ENCODE measurements around the gene HLF. TPM values are rescaled to one million over a fixed set of nuclear protein-coding genes. Genes with fewer than 3 reads are reported as not detected.

Gene HLF
- total and polyA plus RNA-seq, 2 donors (not counting 1 experiment from before 2014, with no cell fraction given), result 0.10 TPM; not detected in 1

DNA sequence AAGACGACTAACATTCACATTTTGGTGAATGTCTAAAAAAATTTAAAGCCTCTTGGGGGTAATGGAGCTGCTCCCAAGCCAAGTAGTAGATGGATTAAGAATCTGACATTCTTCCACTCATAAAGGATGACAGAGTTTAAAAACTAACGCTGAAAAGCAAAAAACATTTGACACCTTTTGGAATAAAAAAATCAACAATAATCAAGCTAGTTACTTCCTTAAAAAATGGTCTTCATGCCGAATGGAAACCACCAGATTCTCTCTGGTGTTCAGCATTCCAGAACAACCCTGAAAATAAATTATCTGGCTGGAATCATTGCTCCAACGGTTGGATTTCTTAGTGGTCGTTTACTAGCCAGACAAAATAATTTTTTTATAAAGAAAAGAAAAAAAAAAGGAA lies 18.0 kb downstream of the HLF start:
- Mint-ChIP-seq H3K27me3 (peaks cover 24% of the 10 kb centered on the region), H3K4me3 (no peak overlapping the region), H3K9me3 (ENCODE audit: insufficient read depth) (no peaks in the 10 kb centered on the region), H3K27ac (no peak overlapping the region), H3K4me1 (no peaks in the 10 kb centered on the region)
- Histone ChIP-seq H3K9ac (ENCODE audit: low read length) (no peak overlapping the region), H3K4me2 (replicated peaks; ENCODE audit: low read depth, low read length, poor library complexity, severe bottlenecking) (no peak overlapping the region), H3K4me3 (ENCODE audit: control extremely low read depth in 1 of 5, extremely low read depth in 1 of 5, insufficient read depth in 1 of 5, low read depth in 2 of 5, low read length in 4 of 5) (no peak overlapping the region), H3K9me3 (ENCODE audit: control extremely low read depth in 1 of 3, control insufficient read depth in 2 of 3, insufficient read depth in 1 of 3, low read length in 2 of 3) (no peaks in the 10 kb centered on the region), H2AFZ (ENCODE audit: insufficient read depth, low read depth, low read length, poor library complexity, severe bottlenecking) (no peak overlapping the region), H3K27me3 (replicated peaks in 1 of 4; ENCODE audit: control extremely low read depth in 1 of 4, control insufficient read depth in 3 of 4, insufficient read depth in 4 of 4, low read length in 3 of 4) (peaks cover 0 to 4% (median 0%) of the 10 kb centered on the region in 4 experiments), H4K20me1 (ENCODE audit: control insufficient read depth, insufficient read depth, low read length, poor library complexity, severe bottlenecking) (no peaks in the 10 kb centered on the region), H3K27ac (ENCODE audit: low read length in 2 of 2) (no peak overlapping the region), H3K4me1 (ENCODE audit: control insufficient read depth in 2 of 2, insufficient read depth in 2 of 2, low read length in 2 of 2) (no peaks in the 10 kb centered on the region), H3K36me3 (replicated peaks in 1 of 2; ENCODE audit: control extremely low read depth in 1 of 2, control insufficient read depth in 1 of 2, extremely low read depth in 1 of 2, insufficient read depth in 2 of 2, low read length in 1 of 2) (no peaks in the 10 kb centered on the region), H3K79me2 (ENCODE audit: control insufficient read depth, insufficient read depth, low read length) (no peaks in the 10 kb centered on the region)
- DNase-seq (no peak), ATAC-seq (ENCODE audit: low read depth) (no peak)
- TF ChIP-seq EZH2 (IDR thresholded peaks at IDR 0.05; ENCODE audit: borderline replicate concordance, insufficient read depth, low read depth, low read length, poor library complexity, severe bottlenecking), result no peak
- TF ChIP-seq, protein P1, sequence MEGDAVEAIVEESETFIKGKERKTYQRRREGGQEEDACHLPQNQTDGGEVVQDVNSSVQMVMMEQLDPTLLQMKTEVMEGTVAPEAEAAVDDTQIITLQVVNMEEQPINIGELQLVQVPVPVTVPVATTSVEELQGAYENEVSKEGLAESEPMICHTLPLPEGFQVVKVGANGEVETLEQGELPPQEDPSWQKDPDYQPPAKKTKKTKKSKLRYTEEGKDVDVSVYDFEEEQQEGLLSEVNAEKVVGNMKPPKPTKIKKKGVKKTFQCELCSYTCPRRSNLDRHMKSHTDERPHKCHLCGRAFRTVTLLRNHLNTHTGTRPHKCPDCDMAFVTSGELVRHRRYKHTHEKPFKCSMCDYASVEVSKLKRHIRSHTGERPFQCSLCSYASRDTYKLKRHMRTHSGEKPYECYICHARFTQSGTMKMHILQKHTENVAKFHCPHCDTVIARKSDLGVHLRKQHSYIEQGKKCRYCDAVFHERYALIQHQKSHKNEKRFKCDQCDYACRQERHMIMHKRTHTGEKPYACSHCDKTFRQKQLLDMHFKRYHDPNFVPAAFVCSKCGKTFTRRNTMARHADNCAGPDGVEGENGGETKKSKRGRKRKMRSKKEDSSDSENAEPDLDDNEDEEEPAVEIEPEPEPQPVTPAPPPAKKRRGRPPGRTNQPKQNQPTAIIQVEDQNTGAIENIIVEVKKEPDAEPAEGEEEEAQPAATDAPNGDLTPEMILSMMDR (IDR thresholded peaks at IDR 0.05), result no peak
- intact Hi-C loops (cut with micrococcal nuclease), result no loop called here
- POLR2A ChIA-PET, result no interaction called here
- CTCF ChIA-PET, result no interaction called here
- WGBS (ENCODE audit: insufficient coverage), result 55% methylated on average over 3 of the region's 5 CpGs

DNA sequence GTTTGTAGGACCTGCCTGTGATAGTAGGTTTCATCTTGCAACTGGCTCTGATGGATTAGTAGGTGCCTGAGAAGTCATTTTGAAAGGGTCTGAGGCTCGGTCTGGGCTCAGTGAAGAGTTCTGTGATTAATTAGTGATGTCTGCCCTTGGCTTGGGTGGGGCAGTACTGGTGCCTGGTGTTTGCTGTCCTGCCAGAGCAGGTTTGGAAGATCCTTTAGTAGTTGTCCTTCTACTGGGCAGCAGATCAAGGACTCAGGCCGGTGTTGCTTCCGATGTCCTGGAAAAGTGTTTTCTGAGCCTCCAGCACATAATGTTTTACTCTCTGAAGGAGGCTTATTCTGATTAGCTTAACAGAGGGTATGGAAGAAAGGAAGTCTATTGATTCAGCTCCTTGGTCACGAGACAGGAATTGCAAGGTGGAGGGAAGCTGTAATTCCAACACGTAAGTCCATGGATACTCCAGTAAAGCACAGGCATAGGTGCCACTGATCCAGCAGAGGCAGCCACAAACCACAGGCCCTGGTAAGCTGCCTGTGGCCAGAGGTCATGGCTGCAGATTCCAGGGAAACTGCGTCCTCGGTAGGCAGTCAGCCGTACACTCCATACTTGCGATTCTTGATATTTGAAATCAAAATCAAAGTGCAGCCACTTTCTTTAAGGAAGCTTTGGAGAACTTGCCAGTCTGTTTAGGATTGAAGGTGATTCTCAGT lies 18.7 kb downstream of the HLF start:
- no peaks in the 10 kb centered on the region for H3K36me3 ChIP-seq (replicated peaks in 1 of 2; ENCODE audit: control extremely low read depth in 1 of 2, control insufficient read depth in 1 of 2, extremely low read depth in 1 of 2, insufficient read depth in 2 of 2, low read length in 1 of 2)
- intact Hi-C loops (cut with micrococcal nuclease), result no loop called here
- no peak overlapping the region for H3K27ac Mint-ChIP-seq
- peaks cover 19% of the 10 kb centered on the region for H3K27me3 Mint-ChIP-seq
- ATAC-seq (ENCODE audit: low read depth), result no peak
- no peak overlapping the region for H3K27ac ChIP-seq (ENCODE audit: low read length in 2 of 2)
- ChIA-PET POLR2A (no interaction called here), CTCF (no interaction called here)
- no peak for TF ChIP-seq EZH2 (IDR thresholded peaks at IDR 0.05; ENCODE audit: borderline replicate concordance, insufficient read depth, low read depth, low read length, poor library complexity, severe bottlenecking)
- TF ChIP-seq, protein P1 (IDR thresholded peaks at IDR 0.05), result no peak
- no peak for DNase-seq
- no peaks in the 10 kb centered on the region for H3K79me2 ChIP-seq (ENCODE audit: control insufficient read depth, insufficient read depth, low read length)
- WGBS (ENCODE audit: insufficient coverage), result 96% methylated on average over 9 of the region's 9 CpGs
- H3K27me3 ChIP-seq (replicated peaks in 1 of 4; ENCODE audit: control extremely low read depth in 1 of 4, control insufficient read depth in 3 of 4, insufficient read depth in 4 of 4, low read length in 3 of 4), result peaks cover 0 to 4% (median 0%) of the 10 kb centered on the region in 4 experiments
- no peak overlapping the region for H3K4me3 Mint-ChIP-seq
- H3K9me3 Mint-ChIP-seq (ENCODE audit: insufficient read depth), result no peaks in the 10 kb centered on the region
- H3K4me2 ChIP-seq (replicated peaks; ENCODE audit: low read depth, low read length, poor library complexity, severe bottlenecking), result no peak overlapping the region
- H2AFZ ChIP-seq (ENCODE audit: insufficient read depth, low read depth, low read length, poor library complexity, severe bottlenecking), result no peak overlapping the region
- no peak overlapping the region for H3K9ac ChIP-seq (ENCODE audit: low read length)
- no peak overlapping the region for H3K4me3 ChIP-seq (ENCODE audit: control extremely low read depth in 1 of 5, extremely low read depth in 1 of 5, insufficient read depth in 1 of 5, low read depth in 2 of 5, low read length in 4 of 5)
- H3K9me3 ChIP-seq (ENCODE audit: control extremely low read depth in 1 of 3, control insufficient read depth in 2 of 3, insufficient read depth in 1 of 3, low read length in 2 of 3), result no peaks in the 10 kb centered on the region
- H3K4me1 ChIP-seq (ENCODE audit: control insufficient read depth in 2 of 2, insufficient read depth in 2 of 2, low read length in 2 of 2), result no peaks in the 10 kb centered on the region
- no peaks in the 10 kb centered on the region for H3K4me1 Mint-ChIP-seq
- H4K20me1 ChIP-seq (ENCODE audit: control insufficient read depth, insufficient read depth, low read length, poor library complexity, severe bottlenecking), result no peaks in the 10 kb centered on the region
